ENCODE data around the gene PRRC2A.

The PRRC2A gene

GRCh38 chr6:31575335-31575901 is 45.1 kb upstream of the PRRC2A start, which contains the start of gene TNF:
TNF (plus strand) TSS chr6:31575565; CDS start chr6:31575742, 177 bp downstream.
- no peak for DNase-seq
- Histone ChIP-seq H3K4me1 (peaks cover 6% of the 10 kb centered on the region; the same call in 1 of the 2 replicates), H3K36me3 (no peaks in the 10 kb centered on the region), H3K9me3 (no peaks in the 10 kb centered on the region), H3K27me3 (no peaks in the 10 kb centered on the region), H3K4me3 (ENCODE audit: low read depth, low read length) (no peak within 1 kb of the TSS)
- no peak for TF ChIP-seq CTCF (IDR thresholded peaks at IDR 0.05; ENCODE audit: low read depth, low read length)

- Histone ChIP-seq H3K27me3 (no peaks in the 10 kb centered on the region), H3K4me1 (peaks cover 6% of the 10 kb centered on the region; the same call in 1 of the 2 replicates)
- no peak for TF ChIP-seq CTCF (IDR thresholded peaks at IDR 0.05; ENCODE audit: low read depth, low read length)
These were observed 44.4 kb upstream of the PRRC2A start for GRCh38 chr6:31575952-31576685.

GRCh38 chr6:31576897-31577578 is 43.5 kb upstream of the PRRC2A start:
- H3K4me3 ChIP-seq (ENCODE audit: low read depth, low read length) = no peak overlapping the region
- no peak for TF ChIP-seq CTCF (IDR thresholded peaks at IDR 0.05; ENCODE audit: low read depth, low read length)
- no peaks in the 10 kb centered on the region for H3K9me3 ChIP-seq
- H3K36me3 ChIP-seq = no peaks in the 10 kb centered on the region
- no peak for DNase-seq
- H3K4me1 ChIP-seq = peaks cover 6% of the 10 kb centered on the region; the same call in 1 of the 2 replicates
- H3K27me3 ChIP-seq = no peaks in the 10 kb centered on the region

More at GRCh38 chr6:31575952-31576685, 44.4 kb upstream of the PRRC2A start:
- Histone ChIP-seq H3K36me3 (no peaks in the 10 kb centered on the region), H3K4me3 (ENCODE audit: low read depth, low read length) (no peak overlapping the region), H3K9me3 (no peaks in the 10 kb centered on the region)
- no peak for DNase-seq

- H3K36me3 ChIP-seq = no peaks in the 10 kb centered on the region
- H3K27me3 ChIP-seq = no peaks in the 10 kb centered on the region
- DNase-seq = no peak
- peaks cover 6% of the 10 kb centered on the region; the same call in 1 of the 2 replicates for H3K4me1 ChIP-seq
- no peak overlapping the region for H3K4me3 ChIP-seq (ENCODE audit: low read depth, low read length)
- no peak for TF ChIP-seq CTCF (IDR thresholded peaks at IDR 0.05; ENCODE audit: low read depth, low read length)
- no peaks in the 10 kb centered on the region for H3K9me3 ChIP-seq
These were observed 42.9 kb upstream of the PRRC2A start for GRCh38 chr6:31577579-31577966.

GRCh38 chr6:31578184-31579118 is 42.1 kb upstream of the PRRC2A start:
- peaks cover 6% of the 10 kb centered on the region; the same call in 1 of the 2 replicates for H3K4me1 ChIP-seq
- H3K36me3 ChIP-seq = no peaks in the 10 kb centered on the region
- no peaks in the 10 kb centered on the region for H3K27me3 ChIP-seq
- no peaks in the 10 kb centered on the region for H3K9me3 ChIP-seq
- no peak overlapping the region for H3K4me3 ChIP-seq (ENCODE audit: low read depth, low read length)
- no peak for DNase-seq
- TF ChIP-seq CTCF (IDR thresholded peaks at IDR 0.05; ENCODE audit: low read depth, low read length) = no peak
